GM13976 (cell line): ENCODE results near the gene CDC42EP5.

Source experiments
- DNase-seq: peaks from one replicate; pipeline ENCODE4 v3.0.0; 2012; ENCODE audit warnings: low spot score
- in situ Hi-C: fragments of 300-500 bp; cut with MboI; formaldehyde crosslinking; loops from one replicate; pipeline ENCODE4 v1.12.0; 2022; ENCODE audit warnings: low sequenced_read_pairs, mixed read lengths, inconsistent platforms; ENCODE audit not compliant: unreplicated experiment
- TF ChIP-seq, protein P1 (sequence below): IDR thresholded peaks from 2 replicates; pipeline ENCODE4 v1.5.1; 2012; ENCODE audit warnings: borderline replicate concordance, mild to moderate bottlenecking; ENCODE audit not compliant: insufficient read depth; ENCODE audit errors: extremely low read depth, missing control alignments, control extremely low read depth

The CDC42EP5 gene

DNA sequence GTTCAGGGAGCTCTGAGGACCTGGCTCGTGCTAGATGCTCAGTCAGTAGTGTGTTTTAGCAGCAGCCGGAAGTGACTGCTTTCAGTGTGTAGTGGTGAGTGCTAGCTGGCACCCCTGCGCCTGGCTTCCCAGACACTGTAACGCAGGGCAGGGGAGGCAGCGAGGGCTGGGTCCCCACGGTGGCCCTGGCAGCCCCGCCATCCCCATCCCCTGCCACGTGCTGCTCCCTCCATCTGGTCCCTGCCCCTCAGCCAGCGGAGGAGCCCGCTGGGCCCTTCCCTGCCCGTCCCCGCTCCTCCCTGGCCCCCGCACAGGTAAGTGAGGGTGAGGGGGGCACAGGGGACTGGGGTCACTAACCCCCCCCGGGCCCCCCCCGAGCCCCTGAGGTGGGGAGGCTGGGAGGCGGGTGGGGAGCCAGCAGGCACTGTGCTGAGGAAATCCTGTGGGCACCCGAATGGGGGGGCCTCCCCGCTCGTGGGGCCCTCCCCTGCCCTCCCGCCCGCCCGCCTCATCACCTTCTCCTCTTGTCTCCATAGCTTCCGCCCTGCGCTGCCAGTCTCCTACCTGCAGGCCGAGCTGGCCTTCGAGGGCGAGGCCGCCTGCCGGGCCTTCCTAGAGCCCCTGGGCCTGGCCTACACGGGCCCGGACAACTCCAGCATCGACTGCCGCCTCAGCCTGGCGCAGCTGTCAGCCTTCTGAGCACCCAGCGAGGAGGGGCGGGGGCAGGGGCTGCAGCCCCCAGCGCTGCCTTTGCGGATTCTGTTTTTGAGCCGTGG, 12.7 kb downstream of the CDC42EP5 start:
- no peak for DNase-seq

DNA sequence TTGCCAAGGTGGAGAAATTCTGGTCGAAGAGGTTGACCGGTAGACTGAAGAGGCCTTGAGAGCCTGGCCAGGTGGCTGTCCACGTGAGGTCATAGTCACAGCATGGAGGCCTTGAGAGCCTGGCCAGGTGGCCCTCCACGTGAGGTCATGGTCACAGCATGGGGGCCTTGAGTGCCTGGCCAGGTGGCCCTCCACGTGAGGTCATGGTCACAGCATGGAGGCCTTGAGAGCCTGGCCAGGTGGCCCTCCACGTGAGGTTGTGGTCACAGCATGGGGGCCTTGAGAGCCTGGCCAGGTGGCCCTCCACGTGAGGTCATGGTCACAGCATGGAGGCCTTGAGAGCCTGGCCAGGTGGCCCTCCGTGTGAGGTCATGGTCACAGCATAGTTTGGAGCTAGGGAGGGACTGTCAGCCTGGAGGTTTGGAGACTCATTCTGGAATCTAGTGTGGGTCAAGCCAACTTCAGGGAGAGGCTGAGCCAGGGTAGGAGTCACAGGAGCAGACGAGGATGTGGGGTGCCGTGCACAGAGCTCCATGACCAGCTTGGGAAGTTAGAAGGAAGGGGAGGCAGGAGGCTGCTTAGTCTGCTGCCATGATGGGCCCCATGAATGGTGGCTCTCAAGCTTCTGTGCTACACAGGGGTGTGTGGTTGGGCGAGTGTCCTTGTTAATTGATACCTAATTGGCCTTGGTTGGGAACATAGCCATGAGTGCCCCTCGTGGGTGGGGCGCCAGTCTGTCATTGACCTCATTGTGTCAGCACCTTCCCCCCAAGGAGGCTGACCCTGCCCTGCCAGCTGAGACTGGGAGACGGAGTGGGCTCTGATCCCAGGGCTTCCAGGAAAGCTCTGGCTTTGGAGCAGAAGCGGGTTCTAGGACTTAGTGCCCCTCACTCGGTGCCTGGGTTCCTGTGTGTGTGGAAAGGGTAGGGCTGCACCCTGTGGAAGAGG, 13.5 kb downstream of the CDC42EP5 start:
- in situ Hi-C loops: no loop called here
- TF ChIP-seq, protein P1, sequence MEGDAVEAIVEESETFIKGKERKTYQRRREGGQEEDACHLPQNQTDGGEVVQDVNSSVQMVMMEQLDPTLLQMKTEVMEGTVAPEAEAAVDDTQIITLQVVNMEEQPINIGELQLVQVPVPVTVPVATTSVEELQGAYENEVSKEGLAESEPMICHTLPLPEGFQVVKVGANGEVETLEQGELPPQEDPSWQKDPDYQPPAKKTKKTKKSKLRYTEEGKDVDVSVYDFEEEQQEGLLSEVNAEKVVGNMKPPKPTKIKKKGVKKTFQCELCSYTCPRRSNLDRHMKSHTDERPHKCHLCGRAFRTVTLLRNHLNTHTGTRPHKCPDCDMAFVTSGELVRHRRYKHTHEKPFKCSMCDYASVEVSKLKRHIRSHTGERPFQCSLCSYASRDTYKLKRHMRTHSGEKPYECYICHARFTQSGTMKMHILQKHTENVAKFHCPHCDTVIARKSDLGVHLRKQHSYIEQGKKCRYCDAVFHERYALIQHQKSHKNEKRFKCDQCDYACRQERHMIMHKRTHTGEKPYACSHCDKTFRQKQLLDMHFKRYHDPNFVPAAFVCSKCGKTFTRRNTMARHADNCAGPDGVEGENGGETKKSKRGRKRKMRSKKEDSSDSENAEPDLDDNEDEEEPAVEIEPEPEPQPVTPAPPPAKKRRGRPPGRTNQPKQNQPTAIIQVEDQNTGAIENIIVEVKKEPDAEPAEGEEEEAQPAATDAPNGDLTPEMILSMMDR: no peak
- DNase-seq: no peak

More for the DNA sequence above, 12.7 kb downstream of the CDC42EP5 start:
- in situ Hi-C loops: no loop called here
- TF ChIP-seq, protein P1: no peak

DNA sequence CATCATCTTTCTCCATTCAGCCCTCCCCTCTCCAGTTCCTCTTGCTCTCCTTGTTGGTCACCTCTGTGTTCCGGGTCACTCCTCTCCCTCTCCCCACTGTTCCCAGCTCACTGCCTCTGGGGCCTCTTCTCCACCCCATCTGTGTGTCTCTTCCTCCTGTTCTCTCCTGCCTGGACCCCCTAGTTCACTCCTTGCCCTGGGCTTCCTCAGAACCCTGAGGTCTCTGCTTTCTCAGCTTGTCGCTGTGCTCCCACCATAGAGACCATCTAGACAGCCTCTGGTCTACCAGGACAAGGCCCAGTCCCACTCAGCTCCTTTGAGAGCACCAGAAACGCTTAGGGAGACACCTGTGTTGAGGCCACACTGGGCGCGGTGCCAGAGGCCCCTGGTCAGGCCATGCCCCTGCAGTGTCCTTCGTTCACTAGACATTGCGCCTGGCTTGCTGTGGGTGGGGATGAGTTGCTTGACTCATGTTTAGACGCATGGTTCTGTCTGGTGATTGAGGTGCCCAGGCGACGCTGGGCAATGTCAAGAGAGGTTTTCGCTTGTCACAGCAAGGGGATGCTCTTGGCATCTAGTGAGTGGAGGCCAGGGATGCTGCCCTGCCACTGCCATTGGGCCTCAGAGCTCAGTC, 14.3 kb downstream of the CDC42EP5 start:
- TF ChIP-seq, protein P1: no peak
- no peak for DNase-seq
- in situ Hi-C loops: no loop called here

DNA sequence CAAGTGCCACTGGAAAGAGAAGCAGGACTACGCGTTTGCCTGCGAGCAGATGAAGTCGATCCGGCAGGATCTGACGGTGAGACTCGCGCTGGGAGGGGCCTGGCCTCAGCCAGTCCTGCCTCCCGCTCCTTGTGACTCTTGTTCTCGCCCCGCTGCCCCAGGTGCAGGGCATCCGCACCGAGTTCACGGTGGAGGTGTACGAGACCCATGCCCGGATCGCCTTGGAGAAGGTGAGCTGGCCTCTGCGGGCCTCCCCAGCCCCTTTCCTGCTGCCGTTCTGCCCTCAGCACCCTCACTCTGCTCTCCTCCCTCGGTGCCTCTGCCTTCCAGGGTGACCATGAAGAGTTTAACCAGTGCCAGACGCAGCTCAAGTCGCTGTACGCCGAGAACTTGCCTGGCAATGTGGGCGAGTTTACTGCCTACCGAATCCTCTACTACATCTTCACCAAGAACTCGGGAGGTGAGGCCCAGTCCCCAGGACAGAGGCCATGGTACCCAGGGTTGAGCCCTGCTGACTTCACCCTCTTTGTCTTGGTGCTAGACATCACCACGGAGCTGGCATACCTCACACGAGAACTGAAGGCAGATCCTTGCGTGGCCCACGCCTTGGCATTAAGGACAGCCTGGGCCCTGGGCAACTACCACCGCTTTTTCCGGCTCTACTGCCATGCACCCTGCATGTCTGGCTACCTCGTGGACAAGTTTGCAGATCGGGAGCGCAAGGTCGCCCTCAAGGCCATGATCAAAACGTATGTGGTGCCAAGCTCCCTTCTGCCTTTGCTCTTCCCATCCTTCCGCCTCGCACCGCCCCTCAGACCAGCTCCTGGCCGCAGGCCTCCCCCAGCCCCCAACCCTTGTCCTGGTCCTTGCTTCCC, 15.1 kb downstream of the CDC42EP5 start:
- TF ChIP-seq, protein P1: no peak
- in situ Hi-C loops: no loop called here
- DNase-seq: no peak

DNA sequence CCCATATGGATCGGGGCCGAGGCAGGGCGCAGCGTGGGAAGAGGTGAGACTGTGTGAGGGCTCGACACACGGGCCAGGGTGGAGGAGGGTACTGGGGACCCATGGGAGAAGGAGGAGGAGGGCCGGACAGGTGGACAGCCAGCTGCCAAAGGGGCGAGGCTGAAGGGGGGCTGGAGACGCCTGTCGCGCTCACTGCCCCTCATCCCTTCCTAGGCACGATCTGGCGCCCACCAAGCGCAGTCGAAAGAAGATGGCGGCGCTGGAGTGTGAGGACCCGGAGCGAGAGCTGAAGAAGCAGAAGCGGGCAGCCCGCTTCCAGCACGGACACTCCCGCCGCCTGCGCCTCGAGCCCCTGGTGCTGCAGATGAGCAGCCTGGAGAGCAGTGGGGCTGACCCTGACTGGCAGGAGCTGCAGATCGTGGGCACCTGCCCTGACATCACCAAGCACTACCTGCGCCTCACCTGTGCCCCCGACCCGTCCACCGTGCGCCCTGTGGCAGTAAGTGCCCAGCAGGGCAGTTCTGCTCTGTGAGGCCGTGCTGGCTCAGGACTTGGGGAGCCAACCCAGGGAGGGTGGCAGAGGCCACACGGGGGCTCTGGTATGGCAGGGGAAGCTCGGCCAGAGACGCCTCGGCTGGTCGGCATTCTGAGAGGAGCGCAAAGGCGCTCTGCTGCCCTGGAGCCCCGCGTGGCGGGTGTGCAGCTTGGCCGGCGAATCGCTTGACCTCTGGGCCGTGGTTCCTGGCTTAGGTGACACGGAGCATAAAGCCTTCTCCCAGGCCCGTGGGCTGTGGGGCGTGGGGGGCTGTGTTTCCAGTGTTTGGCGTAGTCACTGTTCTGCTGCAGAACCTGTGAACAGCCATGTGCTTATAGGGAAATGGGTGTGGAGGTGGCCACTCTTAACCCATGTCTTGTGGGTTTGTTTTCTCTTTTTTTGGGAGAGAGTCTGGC, 16.4 kb downstream of the CDC42EP5 start:
- in situ Hi-C loops: no loop called here
- TF ChIP-seq, protein P1: no peak
- DNase-seq: no peak
